NCI-H226 (cell line): ENCODE results near the gene MAN2B2.

Experiments used
- DNase-seq: peaks from one replicate; pipeline ENCODE4 v3.0.0-alpha.2; 2015

Gene MAN2B2

DNA sequence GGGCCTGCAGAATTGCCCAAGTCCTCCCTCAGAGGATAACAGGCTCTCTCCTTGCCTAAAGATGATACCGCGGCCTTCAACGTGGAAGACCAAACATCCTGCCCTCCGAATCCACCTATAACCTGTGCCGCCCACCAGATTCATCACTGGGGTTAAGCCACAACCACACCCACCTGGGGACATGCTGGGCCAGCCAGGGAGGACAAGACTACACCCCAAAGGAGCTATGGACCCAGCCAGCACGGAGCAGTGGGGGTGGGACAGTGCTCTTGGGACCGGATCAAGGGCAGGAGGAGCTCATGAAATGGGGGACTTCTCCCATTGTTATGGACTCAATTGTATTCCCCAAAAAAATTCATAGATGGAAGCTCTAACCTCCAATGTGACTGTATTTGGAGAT lies 6.8 kb upstream of the MAN2B2 start:
- DNase-seq: no peak

DNA sequence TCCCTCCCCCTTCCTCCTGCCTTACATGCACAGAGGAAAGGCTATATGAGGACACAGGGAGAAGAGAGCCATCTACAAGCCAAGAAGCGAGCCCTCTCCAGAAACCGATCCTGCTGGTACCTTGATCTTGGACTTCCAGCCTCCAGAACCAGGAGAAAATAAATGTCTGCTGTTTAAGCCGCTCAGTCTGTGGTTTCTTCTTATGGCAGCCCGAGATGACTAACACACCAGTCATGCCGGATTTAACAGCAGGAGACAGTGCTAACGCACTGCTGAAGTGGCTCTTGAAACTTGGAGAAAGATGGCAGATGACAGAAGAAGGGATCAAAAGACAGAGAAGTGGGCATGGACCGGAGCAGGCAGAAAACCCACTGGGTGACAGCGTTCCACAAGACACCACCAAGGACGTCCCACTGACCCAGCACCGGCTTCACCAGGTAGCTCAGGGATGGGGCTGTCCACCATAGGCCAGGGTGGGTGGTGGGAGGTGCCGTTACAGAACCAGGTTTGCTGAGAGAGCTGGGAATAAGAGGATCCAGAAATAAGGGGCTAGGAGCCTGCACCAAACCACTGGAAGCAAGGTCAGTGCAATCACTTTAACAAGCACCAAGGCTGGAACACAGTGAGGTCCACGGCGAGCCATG lies 6.2 kb upstream of the MAN2B2 start:
- peak; percentile 61 for DNase-seq

DNA sequence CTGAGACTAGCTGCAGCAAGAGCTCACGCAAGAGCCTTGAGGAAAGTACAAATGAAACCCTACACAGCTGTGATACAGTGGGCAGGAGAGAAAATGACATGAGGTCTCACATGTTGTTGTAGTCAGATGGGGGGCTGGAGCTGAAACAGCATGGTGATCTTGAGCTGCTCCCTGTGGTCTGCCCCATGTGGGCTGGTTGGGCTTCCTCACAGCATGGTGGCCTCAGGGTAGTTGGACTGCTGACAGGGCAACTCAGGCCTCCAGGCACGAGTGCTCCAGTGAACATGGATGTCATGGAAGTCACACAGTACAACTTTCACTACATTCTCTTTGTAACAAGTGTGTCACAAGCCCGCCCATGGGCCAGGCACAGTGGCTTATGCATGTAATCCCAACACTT lies 3.4 kb upstream of the MAN2B2 start:
- DNase-seq: no peak

DNA sequence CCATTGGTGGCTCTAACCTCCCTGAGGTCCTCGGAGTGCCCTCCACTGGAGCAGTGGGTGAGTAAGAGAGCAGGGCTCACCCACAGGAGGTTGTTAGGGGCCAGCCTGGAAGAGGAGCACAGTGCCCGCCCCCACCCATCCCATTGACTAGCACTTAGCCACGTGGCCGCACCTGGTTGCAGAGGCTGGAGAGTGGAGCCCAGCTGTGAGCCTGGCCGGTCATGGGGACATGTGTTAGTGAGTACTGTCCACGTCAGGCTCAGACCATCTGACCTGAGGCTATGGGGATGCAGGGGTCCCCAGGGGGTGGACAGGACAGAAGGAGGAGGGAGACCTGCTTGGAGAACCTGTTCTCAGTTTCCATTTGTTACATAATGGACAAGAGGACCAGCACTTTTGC lies 1.4 kb upstream of the MAN2B2 start:
- no peak for DNase-seq

DNA sequence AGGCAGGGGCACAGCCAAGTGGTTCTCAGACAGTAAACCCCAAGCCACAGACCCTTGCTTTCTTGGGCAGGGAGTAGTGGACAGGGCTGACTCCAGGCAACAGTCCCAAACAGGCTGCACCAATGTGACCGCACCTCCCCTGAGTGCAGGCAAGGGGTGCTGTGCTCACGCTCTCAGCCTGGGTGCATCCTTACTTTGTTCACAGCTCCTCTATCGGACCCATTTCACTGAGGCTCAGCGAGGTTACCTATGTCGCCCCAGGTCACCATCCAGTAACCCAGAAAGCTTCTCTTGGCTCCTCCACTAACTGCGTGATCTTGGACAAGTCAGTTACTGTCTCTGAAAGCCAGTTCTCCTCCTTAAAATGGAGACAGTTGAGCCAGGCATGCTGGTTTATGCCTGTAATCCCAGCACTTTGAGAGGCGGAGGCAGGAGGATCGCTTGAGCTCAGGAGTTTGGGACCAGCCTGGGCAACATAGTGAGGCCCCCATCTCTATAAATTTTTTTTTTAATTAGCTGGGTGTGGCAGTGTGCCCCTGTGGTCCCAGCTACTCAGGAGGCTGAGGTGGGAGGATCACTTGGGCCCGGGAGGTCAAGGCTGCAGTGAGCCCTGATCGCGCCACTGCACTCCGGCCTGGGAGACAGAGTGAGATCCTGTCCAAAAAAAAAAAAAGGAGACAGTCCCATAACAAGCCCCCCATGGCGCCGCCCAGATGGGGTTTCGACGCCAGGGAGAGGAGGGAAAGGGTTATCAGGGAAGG lies 823 bp upstream of the MAN2B2 start:
- no peak for DNase-seq

DNA sequence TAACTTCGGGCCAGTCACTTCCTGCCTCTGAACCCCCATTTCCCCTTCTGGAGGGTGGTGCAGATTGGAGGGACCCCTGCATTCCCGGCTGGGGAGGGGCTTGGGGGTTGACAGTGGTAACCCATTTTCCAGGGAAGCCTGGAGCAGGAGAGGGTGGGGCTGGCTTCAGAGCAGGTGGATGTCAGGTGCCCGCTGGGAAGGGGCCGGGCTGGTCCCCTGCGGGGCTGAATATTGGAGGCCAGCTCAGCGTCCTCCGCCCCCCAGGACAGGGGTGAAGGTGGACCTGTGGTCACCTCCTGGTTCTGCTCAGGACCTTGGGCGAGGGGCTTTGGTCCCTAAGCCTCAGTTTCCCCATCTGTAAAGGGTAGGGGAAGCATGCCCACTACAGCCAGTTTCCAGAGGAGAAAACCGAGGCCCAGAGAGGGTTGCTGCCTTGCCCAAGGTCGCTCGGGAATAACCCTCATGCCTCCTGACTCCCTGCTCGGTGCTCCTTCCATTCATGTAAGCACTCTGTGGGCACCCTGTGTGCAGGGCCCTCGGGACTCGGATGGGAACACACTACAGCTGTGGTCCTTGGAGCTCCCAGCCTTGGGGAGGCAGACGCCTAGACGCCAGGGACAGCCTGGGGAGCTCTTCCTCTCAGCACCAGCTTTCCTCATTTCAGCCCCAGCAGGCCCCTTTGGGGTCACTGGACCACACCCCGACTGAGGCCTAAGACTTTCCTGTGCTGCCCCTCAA lies 683 bp downstream of the MAN2B2 start:
- DNase-seq: no peak

DNA sequence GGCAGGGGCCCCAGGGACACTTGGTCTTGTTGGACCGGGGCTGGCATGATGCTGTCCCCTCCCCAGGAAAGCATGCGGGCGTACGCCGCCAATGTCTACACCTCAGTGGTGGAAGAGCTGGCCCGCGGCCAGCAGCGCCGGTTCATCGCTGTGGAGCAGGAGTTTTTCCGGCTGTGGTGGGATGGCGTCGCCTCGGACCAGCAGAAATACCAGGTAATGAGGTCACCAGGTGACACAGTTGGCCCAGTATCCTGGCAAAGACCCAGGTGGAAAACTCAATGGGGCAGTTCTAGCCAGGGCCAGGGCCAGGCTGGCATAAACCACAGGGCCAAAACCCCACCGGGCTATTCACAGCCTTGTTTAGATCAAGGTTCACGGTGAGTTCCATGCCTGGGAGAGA lies 1.5 kb downstream of the MAN2B2 start:
- no peak for DNase-seq

DNA sequence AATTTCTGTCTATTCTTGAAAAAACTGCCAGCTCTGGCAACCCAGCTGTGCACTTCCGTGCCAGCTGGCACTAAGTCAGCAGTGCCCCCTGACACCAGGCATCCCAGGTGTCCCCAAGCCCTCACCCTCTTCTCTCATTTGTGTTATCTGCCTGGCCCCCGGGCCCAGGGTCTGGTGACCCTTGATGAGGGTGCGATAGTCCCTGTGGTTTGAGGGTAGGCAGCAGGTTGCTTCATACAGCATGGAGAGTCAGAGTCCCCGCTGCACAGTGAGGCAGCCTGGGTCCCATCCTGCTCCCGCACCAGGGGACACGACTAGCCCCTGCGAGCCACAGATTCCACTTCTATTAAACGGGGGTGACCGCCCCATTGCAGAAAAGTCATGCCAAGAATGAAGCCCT lies 1.9 kb downstream of the MAN2B2 start:
- DNase-seq: no peak

DNA sequence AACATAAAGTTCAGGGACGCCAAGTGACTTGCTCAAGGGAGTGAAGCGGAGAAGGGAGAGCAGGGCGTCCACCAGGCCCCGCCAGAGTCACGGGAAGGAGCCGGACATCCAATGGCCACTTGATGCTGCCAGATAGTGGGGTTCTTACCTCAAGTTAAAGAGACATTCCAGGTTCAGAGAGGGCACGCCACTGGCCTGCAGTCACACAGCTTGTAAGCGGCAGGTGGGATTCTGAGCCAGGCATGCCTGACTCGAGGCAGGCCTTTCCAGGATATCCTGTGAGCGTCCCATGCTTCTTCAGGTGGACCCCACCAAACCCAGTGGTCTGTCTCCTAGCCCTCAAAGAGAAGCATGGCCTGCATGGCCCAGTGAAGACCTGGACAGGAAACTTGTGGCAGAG lies 2.4 kb downstream of the MAN2B2 start:
- DNase-seq: no peak

DNA sequence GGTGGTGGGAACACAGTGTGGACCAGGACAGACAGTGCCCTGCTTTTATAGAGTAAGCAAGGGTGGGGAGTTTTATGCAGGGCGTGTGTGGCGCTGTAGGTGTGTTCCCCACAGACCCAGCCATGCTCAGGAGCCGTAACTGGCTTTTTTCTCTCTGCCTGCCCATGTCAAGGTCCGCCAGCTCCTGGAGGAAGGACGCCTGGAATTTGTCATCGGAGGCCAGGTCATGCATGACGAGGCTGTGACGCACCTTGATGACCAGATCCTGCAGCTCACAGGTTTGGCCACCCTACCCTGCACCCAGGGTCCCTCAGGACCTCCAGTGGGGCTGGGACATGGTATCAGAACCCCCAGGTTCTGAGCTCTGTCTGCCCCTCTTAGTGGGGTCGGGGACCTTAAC lies 3.2 kb downstream of the MAN2B2 start:
- no peak for DNase-seq

DNA sequence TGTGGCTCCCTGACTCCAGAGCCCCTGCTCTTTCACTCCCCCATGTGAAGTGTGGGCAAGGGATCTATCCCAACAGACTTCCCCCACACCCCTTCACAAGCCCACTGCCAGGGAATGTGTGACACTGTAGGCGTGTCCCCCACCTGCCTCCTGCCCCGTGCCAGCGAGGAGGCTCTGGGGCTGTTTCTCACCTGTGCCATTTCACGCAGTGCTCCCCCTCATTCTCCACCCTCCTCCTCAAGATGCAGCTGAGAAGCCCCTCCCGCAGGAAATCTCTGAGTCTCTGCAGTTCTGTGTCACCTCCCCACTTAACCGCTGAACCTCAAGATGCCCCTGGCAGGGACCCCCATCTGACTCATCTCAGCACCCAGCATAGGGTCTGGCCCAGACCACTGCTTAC lies 5.4 kb downstream of the MAN2B2 start:
- no peak for DNase-seq

DNA sequence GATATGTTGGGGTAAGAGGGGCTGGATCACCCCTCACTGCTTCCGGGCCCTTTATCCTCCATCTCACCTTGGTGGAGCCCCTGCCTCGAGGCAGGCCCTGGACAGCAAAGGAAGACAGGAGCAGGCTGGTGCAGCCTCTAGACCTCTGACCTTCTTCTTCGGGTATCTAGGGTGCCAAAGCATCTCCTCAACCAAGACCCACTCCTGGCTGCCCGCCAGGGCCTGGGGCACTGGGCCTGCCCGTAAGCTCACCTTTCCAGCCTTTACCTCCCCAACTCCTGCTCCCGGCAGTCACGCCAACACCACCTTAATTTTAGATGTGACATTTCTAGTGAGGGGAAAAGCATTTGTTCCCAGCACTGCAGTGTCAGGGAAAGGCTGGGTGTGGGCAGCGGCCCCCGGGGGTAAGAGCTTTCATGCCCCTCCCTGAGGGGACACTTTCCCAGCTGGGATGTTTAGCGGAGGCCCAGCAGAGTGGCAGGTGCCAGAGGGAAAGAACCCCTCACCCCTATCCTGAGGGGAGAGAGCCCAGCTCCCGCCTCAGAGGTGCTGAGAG lies 6.7 kb downstream of the MAN2B2 start:
- DNase-seq: no peak

DNA sequence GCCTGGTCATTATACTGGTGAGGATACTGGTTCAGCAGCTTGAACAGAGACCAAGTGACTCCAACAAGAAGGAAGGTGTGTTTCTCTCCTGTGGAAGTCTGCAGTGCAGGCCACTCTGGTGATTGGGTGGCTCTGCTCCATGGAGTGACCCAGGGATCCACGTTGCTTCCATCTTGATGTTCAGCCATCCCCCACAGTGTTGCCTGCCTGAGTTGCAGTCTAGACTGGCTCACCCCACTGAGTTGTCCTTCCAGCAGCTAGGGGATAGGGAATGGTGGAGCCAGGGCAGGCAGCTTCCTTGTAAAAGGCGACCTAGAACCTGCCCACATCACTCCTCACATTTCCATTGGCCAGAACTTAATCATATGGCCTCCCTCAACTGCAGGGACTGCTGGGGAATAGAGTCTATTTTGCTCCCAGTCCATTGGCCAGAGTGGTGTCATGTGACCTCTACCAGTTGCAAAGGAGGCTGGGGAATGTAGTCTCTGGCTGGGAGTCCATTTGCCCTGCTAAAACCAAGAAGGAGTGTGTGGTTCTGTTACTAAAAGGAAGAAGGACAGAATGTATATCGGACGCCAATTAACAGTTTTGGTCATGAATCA lies 8.0 kb downstream of the MAN2B2 start:
- DNase-seq: no peak

DNA sequence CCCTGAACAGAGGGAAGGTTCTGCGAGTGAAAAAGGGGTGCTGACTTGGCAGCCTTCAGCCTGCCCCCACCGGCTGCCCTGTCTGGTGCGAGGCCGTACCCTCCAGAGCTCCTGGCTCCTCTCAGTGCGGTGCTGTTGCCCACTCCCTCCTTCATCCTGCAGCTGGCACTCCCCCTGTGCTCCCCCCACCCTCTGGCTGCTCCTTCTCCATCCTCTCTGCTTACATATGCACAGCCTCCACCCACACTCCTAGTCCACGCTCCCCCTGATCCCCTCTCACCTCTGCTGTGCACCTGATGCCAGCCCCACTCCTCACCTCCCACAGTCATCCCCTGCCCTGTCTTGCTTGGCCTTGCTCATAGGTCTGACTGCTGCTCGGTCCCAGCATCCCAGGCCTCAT lies 9.9 kb downstream of the MAN2B2 start:
- DNase-seq: no peak

DNA sequence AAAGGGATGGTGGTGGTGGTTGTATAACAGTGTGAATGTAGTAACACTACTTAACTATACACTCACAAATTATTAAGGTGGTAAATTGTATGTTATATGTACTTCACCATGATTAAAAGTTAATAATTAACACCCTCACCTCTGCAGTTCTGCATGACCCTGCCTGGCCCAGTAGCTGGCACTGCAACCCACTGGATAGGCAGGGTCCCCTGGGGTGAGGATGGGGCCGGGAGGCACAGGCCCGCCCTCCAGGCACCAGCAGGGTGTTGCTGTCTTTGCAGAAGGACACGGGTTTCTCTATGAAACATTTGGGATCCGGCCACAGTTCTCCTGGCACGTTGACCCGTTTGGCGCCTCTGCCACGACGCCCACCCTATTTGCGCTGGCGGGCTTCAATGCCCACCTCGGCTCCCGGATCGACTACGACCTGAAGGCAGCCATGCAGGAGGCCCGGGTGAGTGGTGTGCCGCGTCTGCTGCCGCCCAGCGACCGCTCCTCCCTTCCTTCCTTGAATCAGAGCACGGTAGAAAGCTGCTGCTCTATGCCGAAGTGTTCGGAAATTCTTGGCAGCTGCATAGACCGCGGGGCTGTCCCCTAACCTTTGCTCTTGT lies 11.8 kb downstream of the MAN2B2 start:
- DNase-seq: no peak

DNA sequence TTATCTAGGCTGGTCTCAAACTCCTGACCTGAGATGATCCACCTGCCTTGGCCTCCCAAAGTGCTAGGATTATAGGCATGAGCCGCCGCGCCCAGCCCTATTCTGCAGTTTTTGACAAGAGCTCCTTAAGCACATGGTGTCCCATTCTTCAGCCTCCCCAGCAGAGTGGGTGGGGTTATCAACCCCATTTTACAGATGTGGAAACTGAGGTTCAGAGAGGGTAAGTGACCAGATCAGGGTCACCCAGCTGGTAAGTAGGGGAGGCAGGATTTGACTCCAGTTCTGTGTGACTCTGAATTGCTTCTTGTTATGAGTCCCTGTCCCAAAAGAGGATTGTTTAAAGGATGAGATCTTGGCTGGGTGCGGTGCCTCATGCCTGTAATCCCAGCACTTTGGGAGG lies 14.5 kb downstream of the MAN2B2 start:
- no peak for DNase-seq

DNA sequence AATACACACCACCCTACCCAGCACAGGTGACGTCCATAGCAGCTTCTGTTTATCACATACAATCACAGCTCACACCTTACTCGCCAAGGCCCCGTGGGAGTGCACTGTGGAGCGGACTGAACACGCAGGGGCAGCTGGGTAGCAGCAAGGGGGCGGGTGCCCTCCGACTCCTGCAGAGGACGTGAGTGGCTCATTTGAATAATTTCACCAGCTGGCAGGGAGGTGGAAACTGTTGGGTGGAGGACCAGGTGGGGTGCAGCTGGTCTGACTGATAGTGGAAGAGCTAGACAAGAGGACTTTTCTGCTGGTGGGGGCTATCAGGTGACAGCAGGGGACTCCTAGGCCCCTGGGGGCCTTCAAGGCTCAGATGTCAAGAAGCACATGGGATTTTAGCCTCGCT lies 16.3 kb downstream of the MAN2B2 start:
- DNase-seq: no peak

DNA sequence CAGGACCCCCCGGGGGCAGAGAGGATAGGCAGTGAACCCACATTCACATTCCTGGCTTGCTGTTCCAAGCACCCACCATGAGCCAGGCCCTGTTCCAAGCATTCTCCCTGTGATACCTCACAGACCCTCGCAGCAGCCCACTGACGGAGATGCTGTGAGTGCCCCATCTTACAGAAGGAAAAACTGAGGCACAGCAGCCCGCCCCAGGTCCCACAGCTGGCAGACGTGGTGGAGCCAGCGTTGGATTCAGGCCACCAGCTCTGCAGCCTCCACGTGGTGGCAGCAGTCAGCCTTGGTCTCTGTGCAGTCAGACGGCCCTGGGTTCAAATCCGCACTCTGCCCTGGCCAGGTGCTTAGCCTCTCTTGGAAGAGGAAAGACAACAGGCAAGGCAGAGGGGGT lies 16.8 kb downstream of the MAN2B2 start:
- DNase-seq: no peak

DNA sequence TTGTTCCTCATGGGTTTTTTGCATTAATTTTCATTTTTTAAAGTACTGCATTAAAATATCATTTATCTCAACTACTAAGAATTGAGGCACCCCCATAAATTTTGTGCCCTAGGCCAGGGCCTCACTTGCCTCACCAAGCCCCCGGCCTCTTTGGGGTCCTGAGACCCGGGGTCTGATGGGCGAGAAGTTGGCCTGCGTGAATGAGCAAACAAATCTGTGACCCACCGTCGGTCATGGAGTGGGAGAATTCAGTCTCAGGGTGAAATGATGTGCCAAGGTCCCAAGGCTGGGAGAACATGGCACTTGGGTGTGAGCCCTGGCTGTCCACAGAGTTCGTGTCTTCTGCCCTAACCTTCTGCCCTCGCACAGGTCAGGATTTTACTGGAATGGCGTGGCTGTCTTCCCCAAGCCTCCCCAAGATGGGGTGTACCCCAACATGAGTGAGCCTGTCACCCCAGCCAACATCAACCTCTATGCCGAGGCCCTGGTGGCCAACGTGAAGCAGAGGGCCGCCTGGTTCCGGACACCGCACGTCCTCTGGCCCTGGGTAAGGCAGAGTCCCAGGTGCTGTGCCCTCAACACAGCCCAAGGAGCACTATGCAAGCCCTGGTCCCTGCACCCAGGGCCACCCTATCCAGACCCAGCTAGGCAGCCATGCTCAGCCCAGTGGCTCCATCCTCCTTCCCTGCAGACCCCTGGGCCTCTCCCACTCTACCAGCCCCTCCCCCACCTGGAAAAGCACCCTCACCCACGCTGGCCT lies 18.0 kb downstream of the MAN2B2 start:
- no peak for DNase-seq

DNA sequence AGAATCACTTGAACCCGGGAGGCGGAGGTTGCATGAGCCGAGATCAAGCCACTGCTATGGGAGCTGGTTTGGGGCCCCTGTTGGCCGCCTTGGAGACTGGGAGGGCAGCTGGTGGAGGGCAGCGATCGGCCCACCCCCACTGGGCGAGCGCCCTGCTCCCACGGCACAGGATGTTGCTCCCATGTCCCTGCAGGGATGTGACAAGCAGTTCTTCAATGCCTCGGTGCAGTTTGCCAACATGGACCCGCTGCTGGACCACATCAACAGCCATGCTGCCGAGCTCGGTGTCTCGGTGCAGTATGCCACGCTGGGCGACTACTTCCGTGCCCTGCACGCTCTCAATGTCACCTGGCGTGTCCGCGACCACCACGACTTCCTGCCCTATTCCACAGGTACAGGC lies 19.4 kb downstream of the MAN2B2 start:
- no peak for DNase-seq

DNA sequence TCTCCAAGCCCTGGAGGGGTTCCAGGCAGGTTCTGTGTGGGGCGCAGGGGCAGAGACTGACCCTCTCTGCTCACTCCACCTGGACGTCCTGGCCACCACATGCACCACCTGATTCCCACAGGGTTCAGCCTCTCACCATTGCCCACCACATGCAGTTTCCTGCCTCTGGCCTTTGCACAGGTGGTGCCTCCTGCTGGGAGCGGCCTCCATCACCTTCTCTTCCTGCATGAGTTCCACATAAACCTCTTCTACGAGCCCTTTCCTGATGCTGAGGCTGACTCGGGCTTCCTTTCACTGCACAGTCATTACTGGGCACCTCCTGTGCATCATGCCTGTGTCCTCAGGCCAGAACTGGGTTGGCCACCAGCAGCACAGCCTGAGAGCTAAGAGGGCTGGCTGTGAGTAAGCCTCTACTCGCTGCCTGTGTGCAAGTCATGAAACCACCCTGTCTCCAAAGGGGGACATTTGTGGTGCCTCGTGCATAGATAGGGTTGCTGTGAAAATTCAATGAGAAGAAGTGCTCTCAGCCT lies 19.9 kb downstream of the MAN2B2 start:
- no peak for DNase-seq
